GM12865 (cell line): ENCODE data around the gene TMEM187.

ENCODE experiments used
- DNase-seq: peaks from one replicate; pipeline ENCODE4 v3.0.0; 2010; ENCODE audit warnings: low read depth
- H3K4me3 ChIP-seq: 2 replicates; pipeline ENCODE4 v1.5.1; 2011; ENCODE audit warnings: mild to moderate bottlenecking, low read depth, low read length, control low read depth
- TF ChIP-seq, protein P1 (sequence below): IDR thresholded peaks from 2 replicates; pipeline ENCODE4 v1.5.1; 2011; ENCODE audit warnings: low read length, control low read depth, low read depth, inconsistent platforms; ENCODE audit not compliant: insufficient read depth; ENCODE audit errors: missing control alignments

Gene TMEM187

DNA sequence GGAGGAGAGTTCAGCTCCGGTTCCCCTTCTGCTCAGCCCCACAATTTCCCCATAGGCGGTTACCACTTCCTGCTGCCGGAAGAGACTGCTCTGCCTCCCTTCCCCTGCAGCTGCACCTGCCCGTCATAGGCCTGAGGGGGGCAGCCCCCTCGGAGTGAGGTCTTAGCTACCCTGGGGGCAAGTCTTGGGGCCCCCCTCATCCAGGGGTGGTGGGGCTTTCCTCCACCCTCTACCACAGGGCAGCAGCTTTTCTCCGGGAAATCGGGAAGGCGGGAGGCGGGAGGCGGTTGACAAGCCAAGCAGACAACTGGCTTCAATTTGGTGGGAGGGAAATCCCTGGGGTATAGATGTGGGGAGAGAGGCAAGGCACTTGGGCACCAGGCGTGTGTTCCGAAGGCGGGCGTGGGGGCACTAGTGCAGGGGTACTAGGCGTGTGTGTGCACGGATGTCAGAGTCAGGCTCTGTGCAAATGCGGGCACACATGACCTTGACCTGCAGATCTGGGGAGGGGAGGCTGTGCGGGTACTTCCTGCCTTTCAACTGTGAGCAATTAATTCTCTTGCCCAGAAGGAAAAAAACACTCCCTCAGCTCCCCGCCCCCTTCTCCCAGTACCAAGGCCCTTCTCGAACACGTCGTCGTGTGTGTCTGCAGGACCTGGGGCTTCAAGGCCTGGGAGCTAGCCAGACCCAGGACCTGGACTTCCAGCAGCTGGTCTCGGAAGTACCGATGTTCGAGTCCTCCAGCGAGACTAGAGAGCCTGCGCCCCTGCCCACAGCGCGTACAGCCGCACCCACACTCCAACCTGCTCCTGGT lies 45.5 kb upstream of the TMEM187 start:
- DNase-seq = peak; percentile 91
- TF ChIP-seq, protein P1, sequence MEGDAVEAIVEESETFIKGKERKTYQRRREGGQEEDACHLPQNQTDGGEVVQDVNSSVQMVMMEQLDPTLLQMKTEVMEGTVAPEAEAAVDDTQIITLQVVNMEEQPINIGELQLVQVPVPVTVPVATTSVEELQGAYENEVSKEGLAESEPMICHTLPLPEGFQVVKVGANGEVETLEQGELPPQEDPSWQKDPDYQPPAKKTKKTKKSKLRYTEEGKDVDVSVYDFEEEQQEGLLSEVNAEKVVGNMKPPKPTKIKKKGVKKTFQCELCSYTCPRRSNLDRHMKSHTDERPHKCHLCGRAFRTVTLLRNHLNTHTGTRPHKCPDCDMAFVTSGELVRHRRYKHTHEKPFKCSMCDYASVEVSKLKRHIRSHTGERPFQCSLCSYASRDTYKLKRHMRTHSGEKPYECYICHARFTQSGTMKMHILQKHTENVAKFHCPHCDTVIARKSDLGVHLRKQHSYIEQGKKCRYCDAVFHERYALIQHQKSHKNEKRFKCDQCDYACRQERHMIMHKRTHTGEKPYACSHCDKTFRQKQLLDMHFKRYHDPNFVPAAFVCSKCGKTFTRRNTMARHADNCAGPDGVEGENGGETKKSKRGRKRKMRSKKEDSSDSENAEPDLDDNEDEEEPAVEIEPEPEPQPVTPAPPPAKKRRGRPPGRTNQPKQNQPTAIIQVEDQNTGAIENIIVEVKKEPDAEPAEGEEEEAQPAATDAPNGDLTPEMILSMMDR = no peak
- H3K4me3 ChIP-seq = peak overlapping the region; percentile 80

DNA sequence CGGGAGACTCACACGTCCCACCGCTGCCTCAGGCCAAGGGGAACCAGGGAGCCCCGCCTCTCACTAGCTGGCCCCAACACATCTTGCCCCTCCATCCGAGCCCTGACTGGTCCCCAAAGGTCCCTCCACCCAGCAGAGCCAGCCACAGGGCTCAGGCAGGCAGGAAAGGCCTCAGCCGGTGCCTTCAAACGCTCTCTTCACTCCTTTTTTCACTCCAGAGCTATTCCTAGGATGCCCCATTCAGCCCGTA lies 45.0 kb upstream of the TMEM187 start:
- peak overlapping the region; percentile 80 for H3K4me3 ChIP-seq
- DNase-seq = no peak
- TF ChIP-seq, protein P1 = no peak

DNA sequence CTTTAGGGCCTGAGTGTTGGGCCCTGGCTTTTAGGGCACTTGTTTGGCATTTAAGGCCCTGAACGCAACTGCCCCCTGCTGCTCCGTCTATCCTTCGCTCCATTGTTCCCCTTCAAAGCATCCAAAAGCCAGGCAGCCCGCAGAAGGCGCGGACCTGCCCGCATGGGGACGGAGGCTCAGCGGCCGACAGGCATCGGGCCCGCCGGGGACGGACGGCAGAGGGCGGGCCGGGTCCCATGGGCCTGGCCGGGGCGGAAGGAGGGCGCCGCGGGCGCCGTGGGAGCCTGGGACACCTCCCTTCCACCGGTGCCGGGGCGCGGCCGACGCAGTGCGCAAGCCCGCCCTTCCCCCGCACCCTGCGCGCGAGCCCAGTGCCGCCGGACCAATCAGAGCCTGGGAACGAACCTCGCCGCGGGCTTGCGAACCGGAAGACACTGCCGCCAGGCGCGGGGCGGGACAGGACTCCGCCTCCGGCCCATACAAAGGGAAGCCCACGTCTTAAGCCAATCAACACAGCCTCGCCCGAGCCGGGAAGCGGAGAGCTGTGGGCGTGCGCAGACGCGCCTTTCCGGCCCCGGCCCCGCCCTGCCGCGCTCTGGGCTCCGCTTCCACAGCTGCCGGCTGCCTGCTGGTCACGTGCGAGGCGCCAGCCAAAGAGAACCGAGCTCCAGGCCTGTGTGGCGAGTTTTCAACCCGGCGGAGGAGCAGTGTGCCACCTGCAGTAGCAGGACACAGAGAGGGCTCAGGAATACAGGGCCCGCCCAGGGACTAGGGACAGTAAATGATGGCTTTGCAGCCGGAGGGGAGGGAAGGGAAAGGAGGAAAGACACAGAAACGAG lies 44.4 kb upstream of the TMEM187 start:
- peak; percentile 99 for DNase-seq
- peak overlapping the region; percentile 80 for H3K4me3 ChIP-seq
- TF ChIP-seq, protein P1 = no peak

DNA sequence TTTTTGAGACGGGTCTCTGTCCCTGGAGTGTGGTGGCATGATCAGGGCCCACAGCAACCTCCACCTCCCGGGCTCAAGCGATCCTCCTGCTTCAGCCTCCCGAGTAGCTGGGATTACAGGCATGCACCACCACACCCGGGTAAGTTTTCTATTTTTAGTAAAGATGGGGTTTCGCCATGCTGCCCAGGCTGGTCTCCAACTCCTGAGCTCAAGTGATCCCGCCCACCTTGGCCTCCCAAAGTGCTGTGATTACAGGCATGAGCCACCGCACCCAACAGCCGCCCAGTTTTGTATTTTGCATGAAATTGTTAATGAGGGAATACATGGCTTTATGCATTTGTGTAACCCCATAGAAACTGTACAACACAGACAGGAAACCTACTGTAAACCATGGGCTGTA lies 43.7 kb upstream of the TMEM187 start:
- peak overlapping the region; percentile 64 for H3K4me3 ChIP-seq

DNA sequence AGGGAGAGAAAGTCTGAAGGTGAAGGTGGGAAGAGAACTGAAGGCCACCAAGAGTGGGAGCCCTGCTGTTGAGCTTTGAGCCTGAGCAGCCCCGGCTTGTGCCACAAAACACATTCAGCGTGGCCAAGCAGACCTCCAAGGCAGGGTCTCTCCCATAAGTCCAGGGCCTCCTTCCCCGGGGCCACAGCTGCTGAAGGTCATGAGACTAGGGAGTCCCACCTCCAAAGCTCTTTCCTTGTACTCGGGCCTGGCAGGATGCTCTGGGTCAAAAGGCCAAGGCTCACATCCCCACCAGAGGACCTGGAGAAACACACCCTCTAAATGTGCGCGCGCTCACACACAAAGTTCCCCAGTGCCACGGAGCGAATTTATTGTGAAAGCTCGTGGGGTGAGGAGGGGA lies 43.0 kb upstream of the TMEM187 start:
- peak overlapping the region; percentile 64 for H3K4me3 ChIP-seq
- no peak for DNase-seq
- TF ChIP-seq, protein P1 = no peak

More for the DNA sequence above, 43.7 kb upstream of the TMEM187 start:
- TF ChIP-seq, protein P1 = no peak
- DNase-seq = no peak

DNA sequence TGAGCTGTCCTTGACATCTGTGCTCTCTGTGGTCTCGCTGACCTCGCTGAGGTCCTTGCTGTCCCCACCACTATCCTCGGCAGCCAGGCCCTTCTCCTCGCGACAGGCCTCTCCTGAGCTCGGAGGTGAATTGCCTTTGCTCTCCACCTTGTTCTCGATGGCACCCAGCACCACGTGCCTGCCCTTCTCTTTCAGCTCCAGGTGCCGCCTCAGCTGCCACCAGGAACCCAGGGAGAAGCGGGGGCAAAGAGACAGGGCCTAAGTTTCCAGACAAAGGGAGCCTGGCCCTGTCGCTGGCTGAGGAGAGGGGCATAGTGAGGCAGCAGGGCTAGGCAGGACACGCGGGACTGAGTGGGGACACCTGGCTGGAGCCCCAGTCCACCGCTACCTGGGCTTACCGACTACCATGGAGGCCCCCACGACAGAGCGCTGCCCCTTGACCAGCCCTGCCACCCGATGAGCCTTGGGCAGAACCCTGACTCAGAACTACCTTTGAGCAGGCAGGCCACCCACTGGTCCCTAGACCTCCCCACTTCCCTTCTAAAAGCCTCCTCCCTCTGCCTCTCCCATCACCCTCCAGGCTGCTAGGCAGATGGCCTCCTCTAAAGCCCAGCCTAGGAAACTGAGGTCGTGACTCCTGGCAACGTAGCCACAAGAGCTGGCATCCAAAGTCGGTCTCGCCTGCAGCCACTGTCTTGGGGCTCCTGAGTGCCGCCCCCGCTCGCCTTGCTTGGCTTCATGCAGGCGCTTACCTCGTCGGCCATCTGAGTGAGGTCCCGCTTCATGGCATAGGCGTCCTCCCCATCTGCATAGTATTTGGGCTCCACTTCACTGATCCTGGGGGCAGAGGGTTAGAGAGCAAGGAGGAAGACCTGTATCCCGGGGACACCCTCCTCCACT lies 42.3 kb upstream of the TMEM187 start:
- DNase-seq = no peak
- H3K4me3 ChIP-seq = no peak overlapping the region
- TF ChIP-seq, protein P1 = no peak
